ENCODE results near the gene SRMS. TPM values are rescaled to one million over a fixed set of nuclear protein-coding genes. Genes with fewer than 3 reads are reported as not detected.

SRMS gene
- polyA plus RNA-seq, 1 experiment: not detected

- Histone ChIP-seq H3K27me3 (ENCODE audit: control insufficient read depth, insufficient read depth, low read length) (peaks cover 6% of the 10 kb centered on the region), H3K4me3 (ENCODE audit: low read depth, low read length) (peak within 1 kb of the TSS; percentile 46), H3K27ac (ENCODE audit: low read depth, low read length) (no peak within 1 kb of the TSS), H3K9me3 (ENCODE audit: control insufficient read depth, insufficient read depth, low read length) (no peaks in the 10 kb centered on the region; the same call in 1 of the 2 replicates)
- DNase-seq (ENCODE audit: low read depth, low spot score): no peak
- CTCF ChIA-PET: interaction anchor here (0.5 to 2.7 kb wide), 18 partner anchors 9 to 502 kb away, joined by 3 to 24 read pairs (median 5); partner anchors contain the start of genes HELZ2, LIME1, PRPF6 and SAMD10
- POLR2A ChIA-PET: interaction anchor here (0.7 to 1.8 kb wide), 6 partner anchors 16 to 328 kb away, joined by 3 to 12 read pairs (median 3); partner anchors contain the start of genes GMEB2, PPDPF, RTEL1 and TPD52L2
- TF ChIP-seq, protein P1, sequence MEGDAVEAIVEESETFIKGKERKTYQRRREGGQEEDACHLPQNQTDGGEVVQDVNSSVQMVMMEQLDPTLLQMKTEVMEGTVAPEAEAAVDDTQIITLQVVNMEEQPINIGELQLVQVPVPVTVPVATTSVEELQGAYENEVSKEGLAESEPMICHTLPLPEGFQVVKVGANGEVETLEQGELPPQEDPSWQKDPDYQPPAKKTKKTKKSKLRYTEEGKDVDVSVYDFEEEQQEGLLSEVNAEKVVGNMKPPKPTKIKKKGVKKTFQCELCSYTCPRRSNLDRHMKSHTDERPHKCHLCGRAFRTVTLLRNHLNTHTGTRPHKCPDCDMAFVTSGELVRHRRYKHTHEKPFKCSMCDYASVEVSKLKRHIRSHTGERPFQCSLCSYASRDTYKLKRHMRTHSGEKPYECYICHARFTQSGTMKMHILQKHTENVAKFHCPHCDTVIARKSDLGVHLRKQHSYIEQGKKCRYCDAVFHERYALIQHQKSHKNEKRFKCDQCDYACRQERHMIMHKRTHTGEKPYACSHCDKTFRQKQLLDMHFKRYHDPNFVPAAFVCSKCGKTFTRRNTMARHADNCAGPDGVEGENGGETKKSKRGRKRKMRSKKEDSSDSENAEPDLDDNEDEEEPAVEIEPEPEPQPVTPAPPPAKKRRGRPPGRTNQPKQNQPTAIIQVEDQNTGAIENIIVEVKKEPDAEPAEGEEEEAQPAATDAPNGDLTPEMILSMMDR (IDR thresholded peaks at IDR 0.05; ENCODE audit: low read depth, low read length): no peak
Observed at GRCh38 chr20:63536997-63537524, 10.5 kb downstream of the SRMS start, which contains the start of gene PTK6. PTK6 (minus strand) TSS chr20:63537376; CDS start chr20:63537314, 62 bp downstream.

GRCh38 chr20:63536241-63536977 lies 11.1 kb downstream of the SRMS start:
- POLR2A ChIA-PET: interaction anchor here (1.3 to 1.4 kb wide), 2 partner anchors 15 to 91 kb away, joined by 3 read pairs; partner anchors contain the start of gene GMEB2
- DNase-seq (ENCODE audit: low read depth, low spot score): no peak
- CTCF ChIA-PET: interaction anchor here (0.5 to 2.4 kb wide), 2 partner anchors 91 to 444 kb away, joined by 4 to 7 read pairs; partner anchors contain the start of genes PRPF6 and SAMD10
- TF ChIP-seq, protein P1 (IDR thresholded peaks at IDR 0.05; ENCODE audit: low read depth, low read length): no peak
- no peak overlapping the region for H3K27ac ChIP-seq (ENCODE audit: low read depth, low read length)
- H3K4me3 ChIP-seq (ENCODE audit: low read depth, low read length): no peak overlapping the region
- H3K27me3 ChIP-seq (ENCODE audit: control insufficient read depth, insufficient read depth, low read length): peaks cover 6% of the 10 kb centered on the region
- H3K9me3 ChIP-seq (ENCODE audit: control insufficient read depth, insufficient read depth, low read length): no peaks in the 10 kb centered on the region; the same call in 1 of the 2 replicates

DNA sequence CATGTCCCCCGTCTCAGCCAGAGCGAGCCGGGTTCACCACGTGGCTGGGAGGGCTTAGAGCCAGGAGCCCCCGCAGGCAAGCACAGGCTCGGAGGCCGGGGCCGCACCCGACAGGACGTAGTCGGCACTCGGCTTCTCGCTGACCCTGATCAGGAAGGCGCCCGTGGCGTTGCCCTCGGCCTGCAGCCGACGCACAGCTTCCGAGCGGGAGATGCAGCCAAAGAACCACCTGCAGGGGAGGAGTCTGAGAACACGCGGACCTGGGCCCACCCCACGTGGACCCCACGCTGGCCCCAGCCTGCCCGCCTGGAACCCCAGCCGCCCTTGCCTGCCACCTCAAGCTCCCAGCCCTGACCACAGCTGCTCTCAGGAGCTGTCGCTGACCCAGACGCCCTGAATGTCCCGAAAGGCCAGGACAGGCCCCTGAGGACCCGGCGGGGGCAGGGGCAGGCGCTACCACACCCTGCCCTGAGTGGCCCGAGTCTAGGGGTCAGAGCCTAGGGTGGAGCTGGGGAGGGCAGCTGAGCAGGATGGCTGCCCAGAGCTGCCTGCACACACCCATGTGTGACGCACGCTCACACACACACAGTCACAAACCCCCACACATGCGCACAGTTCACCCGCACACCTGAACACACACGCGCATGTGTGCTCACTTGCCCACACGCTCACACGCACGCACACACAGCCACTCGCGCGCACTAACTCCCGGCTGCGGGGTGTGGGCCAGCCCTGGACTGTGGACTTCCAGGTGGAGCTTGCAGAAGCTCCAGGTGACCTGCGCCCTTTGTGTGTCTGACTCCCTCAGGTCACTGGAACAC lies 12.5 kb downstream of the SRMS start:
- Histone ChIP-seq H3K9me3 (ENCODE audit: control insufficient read depth, insufficient read depth, low read length) (no peaks in the 10 kb centered on the region; the same call in 1 of the 2 replicates), H3K27me3 (ENCODE audit: control insufficient read depth, insufficient read depth, low read length) (peaks cover 6% of the 10 kb centered on the region), H3K27ac (ENCODE audit: low read depth, low read length) (no peak overlapping the region), H3K4me3 (ENCODE audit: low read depth, low read length) (no peak overlapping the region)
- TF ChIP-seq, protein P1 (IDR thresholded peaks at IDR 0.05; ENCODE audit: low read depth, low read length): no peak
- ChIA-PET CTCF (no interaction called here), POLR2A (interaction anchor here (1.3 to 1.4 kb wide), 2 partner anchors 14 kb away, joined by 3 to 5 read pairs; no protein-coding TSS in a partner anchor)
- no peak for DNase-seq (ENCODE audit: low read depth, low spot score)

- TF ChIP-seq, protein P1 (IDR thresholded peaks at IDR 0.05; ENCODE audit: low read depth, low read length): no peak
- ChIA-PET CTCF (no interaction called here), POLR2A (interaction anchor here (1.4 kb wide), 1 partner anchor 13 kb away, joined by 5 read pairs; no protein-coding TSS in a partner anchor)
- DNase-seq (ENCODE audit: low read depth, low spot score): no peak
- Histone ChIP-seq H3K27me3 (ENCODE audit: control insufficient read depth, insufficient read depth, low read length) (peaks cover 6% of the 10 kb centered on the region), H3K4me3 (ENCODE audit: low read depth, low read length) (no peak overlapping the region), H3K27ac (ENCODE audit: low read depth, low read length) (no peak overlapping the region), H3K9me3 (ENCODE audit: control insufficient read depth, insufficient read depth, low read length) (no peaks in the 10 kb centered on the region; the same call in 1 of the 2 replicates)
Observed at GRCh38 chr20:63534427-63534830, 13.1 kb downstream of the SRMS start.

Measured in AG04450 (cell line).